Muscle of arm (tissue), 12 donors: Measurements from ENCODE around the gene EXT2. TPM values are rescaled to one million over a fixed set of nuclear protein-coding genes. Genes with fewer than 3 reads are reported as not detected.

Experiments
- DNase-seq: peaks from one replicate; pipeline ENCODE4 v3.0.0-alpha.2; 2013
- polyA plus RNA-seq, 12 donors: library from polyadenylated mRNA; unstranded; fragments of 120-200 nt; gene quantifications; one replicate each; pipeline ENCODE4 v1.2.1, GENCODE V29; 2013; ENCODE audit not compliant: insufficient read length in 12 of 12

Gene EXT2
- polyA plus RNA-seq, 12 donors, result 41.0 to 69.1 (median 59.1) TPM; not detected in 1

GRCh38 chr11:44199298-44199697 lies 103.8 kb downstream of the EXT2 start:
- no peak for DNase-seq

- no peak for DNase-seq
These were observed 104.3 kb downstream of the EXT2 start for GRCh38 chr11:44199816-44200215.

GRCh38 chr11:44203270-44204043 lies 108.0 kb downstream of the EXT2 start:
- DNase-seq, result no peak

- DNase-seq, result no peak
These were observed 109.9 kb downstream of the EXT2 start for GRCh38 chr11:44205352-44205751.

GRCh38 chr11:44205836-44206235 lies 110.4 kb downstream of the EXT2 start:
- no peak for DNase-seq

GRCh38 chr11:44207292-44207691 lies 111.8 kb downstream of the EXT2 start:
- no peak for DNase-seq

- no peak for DNase-seq
These were observed 113.6 kb downstream of the EXT2 start for GRCh38 chr11:44208976-44209603.

GRCh38 chr11:44212128-44212527 lies 116.7 kb downstream of the EXT2 start:
- DNase-seq, result no peak

- DNase-seq, result no peak
These were observed 117.7 kb downstream of the EXT2 start for GRCh38 chr11:44213148-44213547.

- no peak for DNase-seq
These were observed 122.0 kb downstream of the EXT2 start for GRCh38 chr11:44217432-44217831.

- DNase-seq, result no peak
These were observed 124.6 kb downstream of the EXT2 start for GRCh38 chr11:44219830-44220796.

GRCh38 chr11:44221456-44221855 lies 126.0 kb downstream of the EXT2 start:
- no peak for DNase-seq

GRCh38 chr11:44221992-44222391 lies 126.5 kb downstream of the EXT2 start:
- DNase-seq, result no peak

GRCh38 chr11:44223238-44223637 lies 127.8 kb downstream of the EXT2 start:
- no peak for DNase-seq

GRCh38 chr11:44224867-44225501 lies 129.5 kb downstream of the EXT2 start:
- DNase-seq, result no peak

- no peak for DNase-seq
These were observed 131.0 kb downstream of the EXT2 start for GRCh38 chr11:44226490-44226889.

- no peak for DNase-seq
These were observed 131.5 kb downstream of the EXT2 start for GRCh38 chr11:44226945-44227344.

GRCh38 chr11:44228379-44228778 lies 132.9 kb downstream of the EXT2 start:
- DNase-seq, result no peak

- no peak for DNase-seq
These were observed 133.6 kb downstream of the EXT2 start for GRCh38 chr11:44229098-44229497.

GRCh38 chr11:44229624-44230023 lies 134.1 kb downstream of the EXT2 start:
- no peak for DNase-seq

GRCh38 chr11:44235765-44236201 lies 140.3 kb downstream of the EXT2 start:
- peak; percentile 41 for DNase-seq

- no peak for DNase-seq
These were observed 140.8 kb downstream of the EXT2 start for GRCh38 chr11:44236296-44236695.
